HG03064 (cell line): ENCODE data around the gene ZNF576.
"Not testable (repeated sequence)": the region's sequence is repeated elsewhere in the genome, so short reads cannot be mapped to it uniquely, and the experiment has no call there.

ENCODE experiments used
- ATAC-seq: cut with Tn5 transposase; IDR thresholded peaks from one replicate; pipeline ENCODE4 v1.9.1; 2021; ENCODE audit warnings: low read depth; ENCODE audit not compliant: unreplicated experiment

The ZNF576 gene, protein sequence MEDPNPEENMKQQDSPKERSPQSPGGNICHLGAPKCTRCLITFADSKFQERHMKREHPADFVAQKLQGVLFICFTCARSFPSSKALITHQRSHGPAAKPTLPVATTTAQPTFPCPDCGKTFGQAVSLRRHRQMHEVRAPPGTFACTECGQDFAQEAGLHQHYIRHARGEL

GRCh38 chr19:43595999-43596841, at the start of gene ZNF576, which contains the start of gene IRGQ:
ZNF576 (plus strand) TSS chr19:43596595; CDS start chr19:43597109, 514 bp downstream.
IRGQ (minus strand) TSS chr19:43596134; CDS start chr19:43595338, 796 bp downstream.
- peak; percentile 66 for ATAC-seq

DNA sequence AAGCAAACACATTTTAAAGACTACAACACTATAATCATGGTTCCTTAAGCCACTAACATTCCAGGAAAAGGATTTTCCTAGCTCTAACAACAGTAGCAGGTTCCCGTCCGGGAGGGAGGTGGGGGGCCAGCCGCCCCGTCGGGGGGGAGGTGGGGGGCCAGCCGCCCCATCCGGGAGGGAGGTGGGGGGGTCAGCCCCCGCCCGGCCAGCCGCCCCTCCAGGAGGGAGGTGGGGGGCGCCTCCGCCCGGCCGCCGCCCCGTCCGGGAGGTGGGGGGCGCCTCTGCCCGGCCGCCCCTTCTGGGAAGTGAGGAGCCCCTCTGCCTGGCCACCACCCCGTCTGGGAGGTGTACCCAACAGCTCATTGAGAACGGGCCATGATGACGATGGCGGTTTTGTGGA, 48.5 kb upstream of the ZNF576 start:
- not testable (repeated sequence) for ATAC-seq

DNA sequence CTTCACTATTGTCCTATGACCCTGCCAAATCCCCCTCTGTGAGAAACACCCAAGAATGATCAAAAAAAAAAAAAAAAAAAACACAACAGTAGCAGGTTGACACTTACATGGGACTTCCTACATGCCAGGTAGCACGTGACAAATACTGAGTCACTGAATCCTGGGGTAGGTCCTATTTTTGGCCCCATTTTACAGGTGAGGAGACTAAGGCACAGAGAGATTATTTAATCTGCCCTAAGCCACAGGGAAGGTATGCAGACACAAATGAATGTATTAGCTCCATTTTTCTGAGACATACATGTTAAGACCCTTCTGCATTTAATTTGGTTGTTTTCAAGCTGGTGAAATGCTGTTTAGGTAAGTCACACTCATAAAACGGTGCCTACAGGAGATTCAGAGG, 47.7 kb upstream of the ZNF576 start:
- no peak for ATAC-seq

DNA sequence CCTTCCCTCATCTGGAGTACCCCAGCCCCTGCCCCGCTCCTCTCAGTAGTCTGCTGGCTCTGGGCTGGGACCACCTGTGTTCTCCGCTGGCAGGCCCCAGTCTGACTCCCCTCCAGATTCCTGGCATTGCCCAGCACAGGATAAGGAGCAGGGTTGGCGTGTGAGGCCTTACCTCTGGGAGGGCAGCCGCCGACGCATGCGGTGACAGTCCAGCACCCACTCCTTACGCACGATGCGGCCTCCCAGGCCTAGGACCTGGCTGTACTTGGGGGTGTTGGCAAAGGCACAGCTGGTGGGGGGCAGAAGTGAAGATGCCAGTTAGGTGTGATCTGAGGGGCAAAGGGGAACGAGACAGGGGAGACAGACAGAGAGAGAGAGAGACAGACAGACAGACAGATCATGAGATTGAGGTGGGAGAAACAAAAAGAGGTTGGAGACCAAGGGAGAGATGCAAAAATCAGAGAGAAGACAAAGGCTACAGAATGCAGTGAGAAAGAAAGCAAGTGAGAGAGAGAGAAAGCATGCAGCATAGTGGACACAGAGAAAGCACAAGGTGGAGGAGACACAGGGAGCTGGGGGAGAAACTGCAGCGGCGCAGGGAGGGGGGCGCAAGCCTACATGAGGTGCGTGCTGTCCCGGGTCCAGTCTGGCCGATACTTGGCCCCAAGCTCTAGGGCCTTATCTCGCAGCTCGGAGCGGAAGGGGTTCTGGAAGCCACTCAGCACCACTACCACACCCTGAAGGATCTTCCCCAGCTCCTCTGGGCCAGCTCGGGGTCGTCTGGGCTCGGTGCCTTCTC, 44.8 kb upstream of the ZNF576 start:
- no peak for ATAC-seq

DNA sequence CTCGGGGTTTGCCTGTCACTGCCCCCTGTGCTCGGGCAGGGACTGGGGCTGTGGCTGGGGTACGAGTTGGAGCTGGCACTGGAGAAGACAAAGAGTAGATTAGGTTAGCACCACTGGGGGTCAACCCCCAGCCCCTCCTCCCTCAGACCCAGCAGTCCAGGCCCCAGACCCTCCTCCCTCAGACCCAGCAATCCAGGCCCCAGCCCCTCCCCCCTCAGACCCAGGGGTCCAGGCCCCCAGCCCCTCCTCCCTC, 44.3 kb upstream of the ZNF576 start:
- no peak for ATAC-seq

DNA sequence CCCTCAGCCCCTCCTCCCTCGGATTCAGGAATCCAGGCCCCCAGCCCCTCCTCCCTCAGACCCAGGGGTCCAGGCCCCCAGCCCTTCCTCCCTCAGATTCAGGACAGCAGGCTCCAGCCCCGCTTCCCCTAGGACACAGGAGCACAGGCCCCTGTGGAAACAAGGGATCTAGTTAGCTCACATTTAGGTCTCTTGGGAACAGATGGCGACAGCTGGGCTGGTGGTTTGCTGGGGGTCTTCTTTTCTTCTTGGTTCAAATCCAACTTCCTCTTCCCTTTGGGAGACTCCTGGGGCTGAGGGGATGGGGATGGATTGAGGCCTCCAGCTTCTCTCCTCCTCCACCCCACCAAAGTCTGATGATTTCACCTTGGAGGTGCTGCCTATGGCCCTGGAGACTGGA, 43.8 kb upstream of the ZNF576 start:
- ATAC-seq, result no peak

GRCh38 chr19:43553656-43554055, 42.7 kb upstream of the ZNF576 start:
- ATAC-seq, result no peak

GRCh38 chr19:43554317-43554895, 42.0 kb upstream of the ZNF576 start:
- ATAC-seq, result no peak

DNA sequence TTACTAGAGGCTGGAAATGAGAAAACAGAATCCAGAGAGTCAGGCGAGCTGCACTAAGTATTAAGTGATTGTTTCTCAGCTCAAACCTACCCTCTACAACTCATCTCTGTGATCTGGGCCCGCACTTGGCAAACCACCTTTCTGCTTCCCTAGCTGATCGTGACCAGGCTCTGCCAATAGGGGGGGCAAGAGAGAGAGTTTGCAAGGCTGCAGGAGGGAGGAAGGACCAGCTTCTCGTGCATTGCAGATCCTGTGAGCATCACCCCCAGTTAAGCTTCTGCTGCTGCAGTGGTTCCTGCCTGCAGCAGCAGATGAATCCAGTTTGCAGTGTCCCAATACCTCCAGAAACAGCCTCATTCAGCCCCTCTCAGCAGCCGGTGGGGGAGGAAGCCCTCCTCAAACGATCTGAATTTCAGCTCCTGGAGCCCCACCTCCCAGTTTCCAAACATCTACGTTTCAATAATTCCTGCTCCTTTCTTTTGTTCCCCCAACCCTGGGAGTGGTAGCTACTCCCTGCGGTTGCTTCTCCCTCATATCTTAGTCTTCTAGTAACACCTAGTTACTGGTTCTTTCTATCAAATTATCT, 41.1 kb upstream of the ZNF576 start:
- ATAC-seq, result no peak

GRCh38 chr19:43560687-43561086, 35.7 kb upstream of the ZNF576 start:
- no peak for ATAC-seq

- no peak for ATAC-seq
Measured at GRCh38 chr19:43561139-43561970, 35.0 kb upstream of the ZNF576 start.

- ATAC-seq, result no peak
Measured at GRCh38 chr19:43562226-43562697, 34.1 kb upstream of the ZNF576 start.

DNA sequence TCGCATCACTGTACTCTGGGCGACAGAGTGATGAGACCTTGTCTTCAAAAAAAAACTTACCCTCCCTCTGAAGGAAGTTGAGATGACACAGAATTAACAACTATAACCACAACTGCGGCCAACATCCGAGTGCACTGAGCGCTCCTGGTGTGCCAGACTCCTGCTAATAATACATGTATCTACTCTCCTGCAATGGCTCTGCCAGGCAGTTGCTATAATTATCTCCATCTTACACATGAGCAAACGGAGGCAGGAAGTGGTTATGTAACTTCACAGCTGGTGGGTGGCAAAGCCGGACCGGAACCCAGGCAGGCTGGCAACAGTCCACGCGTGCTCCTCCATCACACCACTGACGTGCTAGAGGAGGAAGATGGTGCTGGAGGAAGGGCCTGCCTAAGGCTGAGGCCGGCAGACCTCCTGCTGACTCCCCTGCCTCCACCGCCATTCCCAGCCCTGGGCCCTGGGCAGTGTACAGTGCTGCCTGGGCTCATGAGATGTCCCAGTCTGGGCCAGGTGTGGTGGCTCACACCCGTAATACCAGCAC, 33.6 kb upstream of the ZNF576 start:
- peak; percentile 70 for ATAC-seq

- ATAC-seq, result no peak
Measured at GRCh38 chr19:43563816-43564457, 32.5 kb upstream of the ZNF576 start.

DNA sequence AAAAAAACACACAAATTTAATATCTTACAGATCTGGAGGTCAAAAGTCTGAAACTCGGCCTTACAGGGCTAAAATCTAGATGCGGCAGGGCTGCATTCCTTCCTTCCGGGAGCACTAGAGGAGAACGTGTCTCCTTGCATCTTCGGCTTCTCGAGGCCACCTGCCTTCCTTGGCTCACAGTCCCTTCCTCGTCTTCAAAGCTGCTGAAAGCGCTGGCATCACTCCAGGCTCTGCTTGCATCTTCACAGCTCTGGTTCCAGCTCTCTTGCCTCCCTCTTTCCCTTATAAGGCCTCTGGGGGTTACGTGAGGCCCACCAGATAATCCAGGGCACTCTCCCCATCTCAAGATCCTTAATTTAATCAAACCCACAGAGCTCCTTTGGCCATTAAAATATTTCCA, 31.6 kb upstream of the ZNF576 start:
- no peak for ATAC-seq

GRCh38 chr19:43569657-43570056, 26.7 kb upstream of the ZNF576 start:
- no peak for ATAC-seq

- no peak for ATAC-seq
Measured at GRCh38 chr19:43570174-43570791, 26.1 kb upstream of the ZNF576 start.

DNA sequence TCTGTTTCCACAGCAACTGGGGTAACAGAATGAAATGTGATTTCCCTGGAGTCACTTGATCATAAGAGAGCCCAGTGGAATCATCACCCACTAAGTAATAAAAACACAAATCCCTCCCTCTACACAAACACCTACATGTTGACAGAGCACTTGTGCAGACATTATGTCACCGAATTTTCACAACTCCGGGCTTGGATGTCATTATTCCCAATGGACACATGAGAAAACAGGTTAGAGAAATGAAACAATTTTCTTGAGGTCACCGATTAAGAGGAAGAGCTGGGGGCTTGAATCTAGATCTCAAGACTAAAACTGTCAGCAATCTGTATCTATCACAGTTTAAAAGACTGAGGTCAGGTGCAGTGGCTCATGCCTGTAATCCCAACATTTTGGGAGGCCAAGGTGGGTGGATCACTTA, 24.2 kb upstream of the ZNF576 start:
- no peak for ATAC-seq
